Endodermal cell (in vitro differentiated cells): ENCODE data around the gene TTC39C. TPM values are rescaled to one million over a fixed set of nuclear protein-coding genes. Genes with fewer than 3 reads are reported as not detected.

Experiments used
- DNase-seq: peaks from one replicate; pipeline ENCODE4 v3.0.0-alpha.2; 2017
- H3K27ac ChIP-seq: 2 replicates; pipeline ENCODE4 v1.5.1; 2013; ENCODE audit warnings: mild to moderate bottlenecking, low read depth, low read length, moderate library complexity
- H3K27me3 ChIP-seq: 2 replicates; pipeline ENCODE4 v1.6.1; 2013; ENCODE audit warnings: mild to moderate bottlenecking, low read length, moderate library complexity; ENCODE audit not compliant: insufficient read depth, control insufficient read depth, poor library complexity, severe bottlenecking
- H3K36me3 ChIP-seq: 2 replicates; pipeline ENCODE4 v1.7.0; 2013; ENCODE audit warnings: mild to moderate bottlenecking, low read length, moderate library complexity; ENCODE audit not compliant: control insufficient read depth, insufficient read depth
- H3K4me1 ChIP-seq: one replicate; pipeline ENCODE4 v1.7.0; 2013; ENCODE audit warnings: low read length; ENCODE audit not compliant: control insufficient read depth, insufficient read depth
- H3K4me3 ChIP-seq: 2 replicates; pipeline ENCODE4 v1.5.1; 2013; ENCODE audit warnings: mild to moderate bottlenecking, low read length, moderate library complexity
- H3K9ac ChIP-seq: 2 replicates; pipeline ENCODE4 v1.6.1; 2013; ENCODE audit warnings: mild to moderate bottlenecking, low read length, moderate library complexity; ENCODE audit not compliant: poor library complexity, severe bottlenecking; ENCODE audit errors: extremely low read depth
- H3K9me3 ChIP-seq: 2 replicates; pipeline ENCODE4 v1.6.1; 2013; ENCODE audit warnings: mild to moderate bottlenecking, low read length, moderate library complexity; ENCODE audit not compliant: control insufficient read depth
- H3K27ac Mint-ChIP-seq: 2 replicates; pipeline ENCODE4 v1.8.0; 2020; ENCODE audit warnings: mixed read lengths
- H3K27me3 Mint-ChIP-seq: 2 replicates; pipeline ENCODE4 v1.8.0; 2021; ENCODE audit warnings: mild to moderate bottlenecking, mixed read lengths; ENCODE audit not compliant: insufficient read depth
- H3K36me3 Mint-ChIP-seq: 2 replicates; pipeline ENCODE4 v1.8.0; 2020; ENCODE audit warnings: low read depth, mixed read lengths
- H3K4me1 Mint-ChIP-seq: 2 replicates; pipeline ENCODE4 v1.8.0; 2020; ENCODE audit warnings: mixed read lengths
- H3K4me3 Mint-ChIP-seq: 2 replicates; pipeline ENCODE4 v1.8.0; 2020; ENCODE audit warnings: mild to moderate bottlenecking, moderate library complexity, mixed read lengths
- H3K9me3 Mint-ChIP-seq: 2 replicates; pipeline ENCODE4 v1.8.0; 2020; ENCODE audit warnings: mild to moderate bottlenecking, mixed read lengths
- CTCF ChIP-seq: fragments of 200-600 bp; sonication (generic); conservative IDR thresholded peaks from 2 replicates; pipeline ENCODE4 v1.5.0; 2021; ENCODE audit warnings: antibody characterized with exemption, mild to moderate bottlenecking
- WGBS, 2 experiments: methylation state at CpG; one replicate each; pipeline versions ENCODE4 v1.1.5 to v1.1.7; 2013; ENCODE audit warnings: missing lambda C conversion rate in 2 of 2, mixed read lengths in 1 of 2; ENCODE audit not compliant: insufficient coverage in 1 of 2, insufficient read length in 1 of 2; 5-methylcytosine and 5-hydroxymethylcytosine counted together
- total RNA-seq, 2 donors: library from RNA; stranded (reverse); fragmentation: NEBNext Ultra II Directional in 1 of 2; extraction: Animal tissue kit (Norgen Biotek cat#: 25700) in 1 of 2; gene quantifications; 2 replicates in 1 of 2; 3 replicates in 1 of 2; pipeline ENCODE4 v1.2.1, GENCODE V29; 2021

The TTC39C gene
- total RNA-seq, 2 donors from 2014 or later: 14.0 to 19.7 TPM

DNA sequence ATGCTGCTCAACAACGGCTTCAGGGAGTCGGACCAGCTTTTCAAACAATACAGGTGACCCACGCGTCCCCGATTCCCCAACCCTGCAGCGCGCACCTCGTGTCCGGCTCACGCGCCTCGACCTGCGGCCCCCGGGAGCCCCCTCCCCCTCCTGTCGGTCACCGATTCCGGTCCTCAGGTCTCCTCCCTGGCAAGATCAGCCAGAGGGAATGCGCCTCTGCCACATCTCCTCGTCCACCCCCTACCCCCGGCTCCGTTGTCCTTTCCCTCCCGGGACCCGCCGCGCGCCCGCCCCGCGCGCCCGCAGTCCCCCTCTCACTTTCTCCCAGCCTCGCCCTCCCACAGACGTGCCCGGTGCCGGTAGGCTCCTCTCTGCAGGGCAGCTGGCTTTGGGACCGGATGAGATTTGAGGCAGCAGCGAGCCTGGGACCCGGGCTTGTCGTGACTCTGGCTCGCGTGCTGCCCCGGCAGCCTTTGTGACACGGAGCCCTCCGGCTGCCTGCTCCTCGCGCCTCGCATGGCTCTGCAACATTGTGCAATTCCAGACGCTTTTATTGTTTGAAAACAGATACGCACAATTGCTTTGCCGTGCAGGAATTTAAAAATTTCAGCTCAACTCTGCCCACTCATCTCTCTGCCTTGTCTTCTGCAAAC is 558 bp downstream of the TTC39C start:
- WGBS, 2 experiments: 1 to 3% methylated on average over 14 to 50 of the region's 50 CpGs
- peak overlapping the region; percentile 83 for H3K4me3 ChIP-seq
- H3K9ac ChIP-seq: peak overlapping the region; percentile 43
- H3K27me3 ChIP-seq: peaks cover 54% of the 10 kb centered on the region
- H3K36me3 Mint-ChIP-seq: no peaks in the 10 kb centered on the region
- no peaks in the 10 kb centered on the region for H3K36me3 ChIP-seq
- peaks cover 26% of the 10 kb centered on the region for H3K4me1 Mint-ChIP-seq
- peaks cover 36% of the 10 kb centered on the region for H3K27me3 Mint-ChIP-seq
- no peaks in the 10 kb centered on the region for H3K9me3 ChIP-seq
- peak; percentile 82 for DNase-seq
- peak overlapping the region; percentile 73 for H3K27ac Mint-ChIP-seq
- H3K4me3 Mint-ChIP-seq: peak overlapping the region; percentile 80
- H3K4me1 ChIP-seq: peaks cover 5% of the 10 kb centered on the region
- peak; percentile 11 for TF ChIP-seq CTCF
- peak overlapping the region; percentile 47 for H3K27ac ChIP-seq
- H3K9me3 Mint-ChIP-seq: no peaks in the 10 kb centered on the region

- TF ChIP-seq CTCF: no peak
- Mint-ChIP-seq H3K36me3 (no peaks in the 10 kb centered on the region), H3K9me3 (no peaks in the 10 kb centered on the region), H3K4me1 (peaks cover 25% of the 10 kb centered on the region), H3K27ac (peak overlapping the region; percentile 73), H3K4me3 (peak overlapping the region; percentile 80), H3K27me3 (peaks cover 36% of the 10 kb centered on the region)
- H3K4me1 ChIP-seq: peaks cover 5% of the 10 kb centered on the region
- no peaks in the 10 kb centered on the region for H3K36me3 ChIP-seq
- no peak overlapping the region for H3K27ac ChIP-seq
- no peaks in the 10 kb centered on the region for H3K9me3 ChIP-seq
- peak overlapping the region; percentile 43 for H3K9ac ChIP-seq
- no peak for DNase-seq
- peaks cover 53% of the 10 kb centered on the region for H3K27me3 ChIP-seq
- 45 to 47% methylated on average over 11 to 17 of the region's 17 CpGs for WGBS, 2 experiments
- H3K4me3 ChIP-seq: peak overlapping the region; percentile 83
Observed at GRCh38 chr18:24015639-24016631, 1.4 kb downstream of the TTC39C start.

GRCh38 chr18:24016643-24017042 is 2.1 kb downstream of the TTC39C start:
- no peaks in the 10 kb centered on the region for H3K9me3 ChIP-seq
- Mint-ChIP-seq H3K27ac (no peak overlapping the region), H3K27me3 (peaks cover 35% of the 10 kb centered on the region), H3K9me3 (no peaks in the 10 kb centered on the region), H3K4me3 (peak overlapping the region; percentile 80), H3K36me3 (no peaks in the 10 kb centered on the region), H3K4me1 (peaks cover 25% of the 10 kb centered on the region)
- WGBS, 2 experiments: 33 to 59% methylated on average over 1 to 2 of the region's 2 CpGs
- peaks cover 5% of the 10 kb centered on the region for H3K4me1 ChIP-seq
- H3K9ac ChIP-seq: no peak overlapping the region
- no peak overlapping the region for H3K4me3 ChIP-seq
- no peak overlapping the region for H3K27ac ChIP-seq
- H3K27me3 ChIP-seq: peaks cover 46% of the 10 kb centered on the region
- no peak for DNase-seq
- TF ChIP-seq CTCF: peak; percentile 66
- H3K36me3 ChIP-seq: no peaks in the 10 kb centered on the region
